ENCODE measurements around the gene LRRC56. TPM values are rescaled to one million over a fixed set of nuclear protein-coding genes. Genes with fewer than 3 reads are reported as not detected.

Gene LRRC56
- total RNA-seq, 1 donor from 2014 or later = 0.82 TPM

DNA sequence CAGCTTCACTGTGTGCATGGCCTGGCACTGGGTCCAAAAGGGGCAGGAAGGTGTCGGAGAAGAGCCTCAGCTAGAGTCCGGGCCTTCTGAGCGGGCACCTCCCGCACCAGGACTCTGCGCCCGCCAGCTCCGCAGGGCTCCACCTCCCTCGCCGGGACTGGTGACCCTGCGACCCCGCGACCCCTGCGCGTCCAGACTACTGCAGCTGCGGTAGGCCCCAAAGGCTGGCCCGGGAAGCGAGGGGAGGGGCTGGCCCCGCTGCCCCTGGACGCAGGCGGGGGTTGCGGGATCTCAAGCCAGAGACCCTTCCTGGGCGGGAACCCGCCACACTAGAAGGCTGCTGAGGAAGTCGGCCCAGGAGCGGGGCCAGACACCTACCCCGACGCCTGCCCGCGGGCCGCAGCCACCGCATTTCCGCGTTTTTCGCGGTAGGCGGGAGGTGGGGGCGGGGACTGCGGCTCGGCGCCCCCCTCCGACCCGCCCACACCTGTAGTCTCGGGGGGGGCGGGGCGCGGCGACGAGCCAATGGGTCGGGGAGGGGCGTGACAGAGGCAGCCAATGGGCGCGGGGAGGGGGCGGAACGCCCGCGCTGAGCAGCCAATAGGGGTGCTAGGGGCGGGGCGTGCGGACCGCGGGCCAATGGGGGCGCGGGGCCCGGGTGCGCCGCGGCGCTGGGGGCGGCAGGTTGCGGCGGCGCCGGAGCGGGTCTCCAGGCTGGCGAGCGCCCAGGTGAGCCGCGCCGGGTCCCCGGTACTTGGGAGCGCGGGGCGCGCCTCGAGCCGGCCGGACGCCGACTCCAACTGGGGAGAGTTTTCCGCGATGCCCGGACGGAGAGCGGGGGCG lies 23.2 kb downstream of the LRRC56 start, which contains the start of the genes LMNTD2 and RASSF7:
LMNTD2 (minus strand) TSS at position 434 of the 843 bp plus-strand sequence; CDS start at position 412, 22 bp downstream.
RASSF7 (plus strand) TSS at position 666 of the 843 bp plus-strand sequence. CDS start 799 bp downstream, outside the sequence.
- H3K4me3 ChIP-seq (ENCODE audit: insufficient read depth, low read depth, low read length) = peak within 1 kb of the TSS; percentile 67
- no peaks in the 10 kb centered on the region for H3K36me3 ChIP-seq (ENCODE audit: insufficient read depth, low read length)
- H3K36me3 Mint-ChIP-seq (ENCODE audit: low read depth, unreplicated experiment) = peaks cover 9% of the 10 kb centered on the region
- no peak within 1 kb of the TSS for H3K27ac ChIP-seq (ENCODE audit: low read depth, low read length)
- peaks cover 21% of the 10 kb centered on the region for H3K27me3 ChIP-seq (ENCODE audit: insufficient read depth, low read length)
- H3K79me2 ChIP-seq (ENCODE audit: insufficient read depth, low read length) = no peaks in the 10 kb centered on the region
- H3K4me2 ChIP-seq (ENCODE audit: low read length) = peak within 1 kb of the TSS; percentile 93
- FAIRE-seq (no peak), DNase-seq (ENCODE audit: low read depth) (peak; percentile 39)
- peaks cover 2% of the 10 kb centered on the region for H3K9me3 Mint-ChIP-seq (ENCODE audit: unreplicated experiment)
- H3K4me3 Mint-ChIP-seq (ENCODE audit: unreplicated experiment) = peak within 1 kb of the TSS; percentile 91
- peak within 1 kb of the TSS; percentile 70 for H3K27ac Mint-ChIP-seq (ENCODE audit: unreplicated experiment)
- H3K9me3 ChIP-seq (ENCODE audit: insufficient read depth, low read depth, low read length) = no peaks in the 10 kb centered on the region
- H3K27me3 Mint-ChIP-seq (ENCODE audit: low read depth, unreplicated experiment) = peaks cover 9% of the 10 kb centered on the region
- peaks cover 8% of the 10 kb centered on the region for H3K4me1 ChIP-seq (ENCODE audit: insufficient read depth, low read length)
- peak within 1 kb of the TSS; percentile 81 for H2AFZ ChIP-seq (ENCODE audit: low read depth, low read length)
- TF ChIP-seq EZH2 (IDR thresholded peaks at IDR 0.05; ENCODE audit: insufficient read depth, low read length) = peak; percentile 35
- TF ChIP-seq, protein P1, sequence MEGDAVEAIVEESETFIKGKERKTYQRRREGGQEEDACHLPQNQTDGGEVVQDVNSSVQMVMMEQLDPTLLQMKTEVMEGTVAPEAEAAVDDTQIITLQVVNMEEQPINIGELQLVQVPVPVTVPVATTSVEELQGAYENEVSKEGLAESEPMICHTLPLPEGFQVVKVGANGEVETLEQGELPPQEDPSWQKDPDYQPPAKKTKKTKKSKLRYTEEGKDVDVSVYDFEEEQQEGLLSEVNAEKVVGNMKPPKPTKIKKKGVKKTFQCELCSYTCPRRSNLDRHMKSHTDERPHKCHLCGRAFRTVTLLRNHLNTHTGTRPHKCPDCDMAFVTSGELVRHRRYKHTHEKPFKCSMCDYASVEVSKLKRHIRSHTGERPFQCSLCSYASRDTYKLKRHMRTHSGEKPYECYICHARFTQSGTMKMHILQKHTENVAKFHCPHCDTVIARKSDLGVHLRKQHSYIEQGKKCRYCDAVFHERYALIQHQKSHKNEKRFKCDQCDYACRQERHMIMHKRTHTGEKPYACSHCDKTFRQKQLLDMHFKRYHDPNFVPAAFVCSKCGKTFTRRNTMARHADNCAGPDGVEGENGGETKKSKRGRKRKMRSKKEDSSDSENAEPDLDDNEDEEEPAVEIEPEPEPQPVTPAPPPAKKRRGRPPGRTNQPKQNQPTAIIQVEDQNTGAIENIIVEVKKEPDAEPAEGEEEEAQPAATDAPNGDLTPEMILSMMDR (IDR thresholded peaks at IDR 0.05; ENCODE audit: insufficient read depth, low read depth, low read length) = no peak
- peak within 1 kb of the TSS; percentile 68 for H3K9ac ChIP-seq (ENCODE audit: low read length)
- no peaks in the 10 kb centered on the region for H4K20me1 ChIP-seq (ENCODE audit: insufficient read depth, low read length)
- H3K4me1 Mint-ChIP-seq (ENCODE audit: low read depth, unreplicated experiment) = peaks cover 4% of the 10 kb centered on the region

DNA sequence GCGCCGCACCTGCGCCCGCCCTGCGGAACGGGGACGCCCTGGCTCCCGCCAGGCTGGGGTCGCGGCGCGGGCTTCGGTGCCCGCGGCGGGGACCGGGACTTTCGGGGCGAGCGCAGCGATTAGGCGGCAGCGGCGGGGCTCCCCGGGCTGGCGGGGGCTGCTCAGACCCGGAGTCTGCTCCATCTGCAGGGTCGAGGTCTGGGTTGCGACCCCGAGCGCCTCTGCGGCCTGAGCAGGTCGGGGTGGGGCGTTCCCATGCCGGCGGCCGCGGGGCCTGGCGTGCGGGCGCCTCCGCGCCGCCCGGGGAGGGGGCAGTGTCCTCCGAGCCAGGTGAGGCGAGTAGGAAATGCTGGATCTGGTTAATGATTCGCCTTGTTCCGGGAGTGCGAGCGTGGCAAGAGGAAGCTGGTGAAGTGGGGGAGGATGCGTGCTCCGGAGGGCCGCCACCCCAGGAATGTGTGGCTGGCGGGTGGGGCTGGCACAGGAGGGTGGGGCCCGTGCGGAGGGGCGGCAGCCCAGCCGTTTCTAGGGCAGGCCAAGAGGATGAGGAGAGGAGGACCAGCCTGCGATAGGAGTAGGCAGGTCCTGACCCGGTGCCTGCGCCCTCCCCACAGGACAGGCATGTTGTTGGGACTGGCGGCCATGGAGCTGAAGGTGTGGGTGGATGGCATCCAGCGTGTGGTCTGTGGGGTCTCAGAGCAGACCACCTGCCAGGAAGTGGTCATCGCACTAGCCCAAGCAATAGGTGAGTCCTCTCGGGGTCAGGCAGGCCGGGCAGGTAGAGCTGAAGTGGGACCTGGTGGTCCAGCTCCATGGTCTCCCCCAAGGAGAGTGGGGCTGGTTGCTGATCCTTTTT lies 24.0 kb downstream of the LRRC56 start:
- Histone ChIP-seq H2AFZ (ENCODE audit: low read depth, low read length) (peak overlapping the region; percentile 81), H3K4me2 (ENCODE audit: low read length) (peak overlapping the region; percentile 93), H3K9ac (ENCODE audit: low read length) (peak overlapping the region; percentile 68), H3K4me3 (ENCODE audit: insufficient read depth, low read depth, low read length) (peak overlapping the region; percentile 67), H3K9me3 (ENCODE audit: insufficient read depth, low read depth, low read length) (no peaks in the 10 kb centered on the region), H3K27ac (ENCODE audit: low read depth, low read length) (no peak overlapping the region), H4K20me1 (ENCODE audit: insufficient read depth, low read length) (no peaks in the 10 kb centered on the region), H3K27me3 (ENCODE audit: insufficient read depth, low read length) (peaks cover 17% of the 10 kb centered on the region), H3K79me2 (ENCODE audit: insufficient read depth, low read length) (no peaks in the 10 kb centered on the region), H3K4me1 (ENCODE audit: insufficient read depth, low read length) (peaks cover 8% of the 10 kb centered on the region), H3K36me3 (ENCODE audit: insufficient read depth, low read length) (no peaks in the 10 kb centered on the region)
- peaks cover 5% of the 10 kb centered on the region for H3K4me1 Mint-ChIP-seq (ENCODE audit: low read depth, unreplicated experiment)
- H3K9me3 Mint-ChIP-seq (ENCODE audit: unreplicated experiment) = peaks cover 2% of the 10 kb centered on the region
- TF ChIP-seq, protein P1 (IDR thresholded peaks at IDR 0.05; ENCODE audit: insufficient read depth, low read depth, low read length) = no peak
- no peak for TF ChIP-seq EZH2 (IDR thresholded peaks at IDR 0.05; ENCODE audit: insufficient read depth, low read length)
- peaks cover 7% of the 10 kb centered on the region for H3K27me3 Mint-ChIP-seq (ENCODE audit: low read depth, unreplicated experiment)
- peak overlapping the region; percentile 91 for H3K4me3 Mint-ChIP-seq (ENCODE audit: unreplicated experiment)
- peak overlapping the region; percentile 66 for H3K27ac Mint-ChIP-seq (ENCODE audit: unreplicated experiment)
- no peak for FAIRE-seq
- DNase-seq (ENCODE audit: low read depth) = no peak
- peaks cover 9% of the 10 kb centered on the region for H3K36me3 Mint-ChIP-seq (ENCODE audit: low read depth, unreplicated experiment)

Data from astrocyte (in vitro differentiated cells and primary cell).